D341Med (cell line): ENCODE results near the gene CAP1.

Experiments used
- DNase-seq: peaks from one replicate; pipeline ENCODE4 v3.0.0; 2012; ENCODE audit warnings: low spot score

Gene CAP1

DNA sequence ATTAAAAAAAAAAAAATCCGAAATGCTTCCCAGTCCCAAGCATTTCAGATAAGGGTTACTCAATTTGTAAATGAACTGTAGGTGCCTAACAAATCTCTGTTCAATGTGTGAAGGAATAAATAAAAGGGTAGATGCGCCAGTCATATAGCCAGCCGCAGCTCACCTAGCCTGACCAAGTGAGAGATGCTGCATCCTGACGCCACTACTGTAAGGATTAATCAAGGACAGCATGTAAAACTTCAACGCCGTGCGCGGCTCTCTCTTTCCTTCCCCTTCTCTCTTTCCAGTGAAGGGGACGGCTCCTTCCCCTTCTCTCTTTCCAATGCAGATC is 56.1 kb downstream of the CAP1 start:
- DNase-seq: no peak

DNA sequence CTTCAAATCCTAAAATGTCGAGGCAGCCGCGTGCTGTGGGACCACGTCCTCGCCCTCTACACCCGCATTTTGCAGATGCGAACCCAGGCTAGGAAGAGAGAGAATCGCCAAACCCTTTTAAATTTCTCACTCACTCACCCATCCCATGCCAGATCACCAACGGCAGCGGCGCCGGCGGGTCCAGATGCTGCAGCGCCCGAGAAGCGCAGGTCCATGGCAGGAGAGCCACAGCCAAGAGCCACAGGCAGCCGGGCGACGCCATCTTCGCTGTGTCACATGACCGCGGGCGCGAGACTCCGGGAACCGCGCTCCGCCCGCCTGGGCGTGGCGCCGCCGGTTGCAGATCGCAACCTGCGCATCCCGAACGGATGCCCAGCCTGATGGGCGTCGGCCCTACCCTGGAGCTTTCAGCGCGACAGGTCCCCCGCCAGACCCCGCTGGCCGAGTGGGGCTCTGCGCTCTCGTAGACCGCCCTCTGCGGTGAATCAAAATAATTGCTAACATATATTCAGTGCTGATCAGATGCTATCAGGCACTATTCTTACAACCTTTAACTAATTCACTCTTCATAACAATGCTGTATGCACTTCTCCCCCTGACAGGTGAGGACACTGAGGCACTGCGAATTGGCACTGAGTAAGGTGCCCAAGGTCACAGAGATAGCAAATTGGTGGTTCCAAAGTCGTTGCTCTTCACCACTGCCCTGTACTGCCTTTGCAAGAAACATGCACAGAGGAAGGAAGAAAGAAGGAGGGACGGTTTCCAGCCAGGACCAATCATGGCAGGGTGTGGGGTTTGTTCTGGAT is 56.7 kb downstream of the CAP1 start, which contains the start of gene PPT1:
Gene PPT1, minus strand, starts transcription at position 276 of the 806 bp plus-strand sequence. Its CDS starts 14 bp downstream, at position 262.
- DNase-seq: peak; percentile 94

GRCh38 chr1:40102038-40102437 is 61.5 kb downstream of the CAP1 start:
- DNase-seq: no peak

DNA sequence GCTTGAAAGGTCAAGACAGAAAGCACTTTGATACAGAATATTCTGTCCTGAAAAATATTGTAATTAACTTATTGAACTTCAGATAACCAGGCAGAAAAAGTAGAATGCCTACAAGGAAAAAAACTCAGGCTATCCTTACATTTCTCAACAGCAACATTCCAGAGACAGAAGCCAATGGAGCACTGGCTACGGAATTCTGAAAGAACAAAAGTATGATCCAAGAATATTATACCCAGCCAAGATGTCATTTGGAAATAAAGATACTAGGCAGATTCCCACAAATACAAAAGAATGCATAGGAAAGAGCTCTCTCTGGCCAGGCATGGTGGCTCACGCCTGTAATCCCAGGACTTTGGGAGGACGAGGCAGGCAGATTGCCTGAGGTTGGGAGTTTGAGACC is 62.4 kb downstream of the CAP1 start:
- DNase-seq: no peak

GRCh38 chr1:40105028-40105427 is 64.5 kb downstream of the CAP1 start:
- no peak for DNase-seq

DNA sequence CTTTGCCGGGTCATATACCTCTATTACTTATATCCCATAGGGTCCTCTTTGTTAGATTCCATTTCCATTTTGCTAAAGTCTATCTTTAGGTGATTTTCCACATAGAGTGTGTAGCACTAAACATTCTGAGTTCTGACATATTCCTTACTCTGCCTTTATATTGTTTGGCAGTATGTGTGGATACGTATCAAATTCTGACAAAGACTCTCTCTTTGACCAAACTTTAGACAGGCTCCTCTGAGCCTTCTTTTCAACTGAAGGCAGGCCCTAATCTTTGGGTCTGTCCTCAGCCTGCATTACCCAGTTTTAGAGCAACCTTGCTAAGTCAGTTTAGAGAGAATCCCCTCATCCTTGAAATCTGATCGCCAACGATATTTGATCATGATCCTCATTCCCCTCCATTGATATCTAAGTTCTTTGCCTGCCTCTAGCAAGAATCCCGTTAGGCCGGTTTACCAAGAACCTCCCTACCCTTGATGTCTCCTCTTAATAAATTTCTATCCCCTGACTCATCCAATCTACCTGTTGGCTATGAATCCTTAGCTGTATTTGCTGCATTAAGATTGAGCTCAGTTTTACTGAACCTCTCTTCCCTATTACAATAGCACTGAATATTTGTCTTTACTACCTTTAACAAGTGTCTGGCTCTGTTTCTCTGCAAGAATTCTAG is 66.9 kb downstream of the CAP1 start:
- no peak for DNase-seq

GRCh38 chr1:40110389-40110788 is 69.9 kb downstream of the CAP1 start:
- DNase-seq: no peak

DNA sequence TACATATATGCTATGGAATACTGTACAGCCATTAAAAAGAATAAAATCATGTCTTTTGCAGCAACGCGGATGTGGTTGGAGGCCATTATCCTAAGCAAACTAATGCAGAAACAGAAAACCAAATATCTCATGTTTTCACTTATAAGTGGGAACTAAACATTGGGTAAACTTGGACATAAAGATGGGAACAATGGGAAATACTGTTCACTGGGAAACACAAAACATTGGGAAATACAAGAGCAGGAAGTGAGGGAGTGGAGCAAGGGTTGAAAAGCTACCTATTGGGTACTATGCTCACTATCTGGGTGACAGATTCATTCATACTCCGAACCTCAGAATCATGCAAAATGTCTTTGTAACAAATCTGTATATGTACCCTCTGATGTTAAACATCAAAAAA is 73.9 kb downstream of the CAP1 start:
- DNase-seq: no peak

- DNase-seq: no peak
These were observed 79.6 kb downstream of the CAP1 start for GRCh38 chr1:40120128-40120527.
